Fibroblast of lung (primary cell): ENCODE data around the gene BFSP2. TPM values are rescaled to one million over a fixed set of nuclear protein-coding genes. Genes with fewer than 3 reads are reported as not detected.

Source experiments
- DNase-seq, 2 donors: peaks; one replicate each; pipeline versions ENCODE4 v3.0.0 to v3.0.0-alpha.2; 2010; ENCODE audit warnings: low read depth in 2 of 2
- H2AFZ ChIP-seq: 2 replicates; pipeline ENCODE4 v1.5.1; 2012; ENCODE audit warnings: low read length, control low read depth, inconsistent platforms
- H3K27ac ChIP-seq: 2 replicates; pipeline ENCODE4 v1.5.1; 2011; ENCODE audit warnings: low read length, control low read depth; ENCODE audit not compliant: insufficient read depth
- H3K27me3 ChIP-seq: 2 replicates; pipeline ENCODE4 v1.5.1; 2011; ENCODE audit warnings: mild to moderate bottlenecking, low read length; ENCODE audit not compliant: control insufficient read depth, insufficient read depth
- H3K36me3 ChIP-seq: 2 replicates; pipeline ENCODE4 v1.5.1; 2011; ENCODE audit warnings: low read length; ENCODE audit not compliant: control insufficient read depth, insufficient read depth
- H3K4me1 ChIP-seq: 2 replicates; pipeline ENCODE4 v1.5.1; 2011; ENCODE audit warnings: low read length; ENCODE audit not compliant: control insufficient read depth, insufficient read depth; ENCODE audit errors: extremely low read depth
- H3K4me2 ChIP-seq: 2 replicates; pipeline ENCODE4 v1.5.1; 2011; ENCODE audit warnings: low read length, control low read depth; ENCODE audit not compliant: insufficient read depth; ENCODE audit errors: extremely low read depth
- H3K4me3 ChIP-seq, 4 experiments: fragments of 200-600 bp in 1 of 4; sonication (generic) in 1 of 4; replicated peaks in 1 of 4; 2 replicates each; pipeline ENCODE4 v1.5.1; 2011 to 2016; ENCODE audit warnings: low read length in 4 of 4, low read depth in 3 of 4, mild to moderate bottlenecking in 3 of 4, control low read depth in 2 of 4, inconsistent platforms in 1 of 4, mixed read lengths in 1 of 4; ENCODE audit not compliant: insufficient read depth in 1 of 4; ENCODE audit errors: control extremely low read depth in 1 of 4
- H3K79me2 ChIP-seq: 2 replicates; pipeline ENCODE4 v1.5.1; 2012; ENCODE audit warnings: mild to moderate bottlenecking, low read length, inconsistent platforms; ENCODE audit not compliant: control insufficient read depth, insufficient read depth
- H3K9ac ChIP-seq: 2 replicates; pipeline ENCODE4 v1.5.1; 2011; ENCODE audit warnings: mild to moderate bottlenecking, low read length, control low read depth; ENCODE audit not compliant: insufficient read depth
- H3K9me3 ChIP-seq: 2 replicates; pipeline ENCODE4 v1.5.1; 2012; ENCODE audit warnings: low read depth, low read length; ENCODE audit not compliant: control insufficient read depth, insufficient read depth
- H4K20me1 ChIP-seq: 2 replicates; pipeline ENCODE4 v1.5.1; 2011; ENCODE audit warnings: low read length; ENCODE audit not compliant: control insufficient read depth, insufficient read depth; ENCODE audit errors: extremely low read depth
- CTCF ChIP-seq, 2 donors: IDR thresholded peaks in 1 of 2; conservative IDR thresholded peaks in 1 of 2; 1 replicate in 1 of 2; 2 replicates in 1 of 2; pipeline ENCODE4 v1.5.1; 2011 to 2012; ENCODE audit warnings: low read length in 2 of 2, control low read depth in 1 of 2, inconsistent platforms in 1 of 2, low read depth in 1 of 2, mild to moderate bottlenecking in 1 of 2
- EZH2 ChIP-seq: IDR thresholded peaks from 2 replicates; pipeline ENCODE4 v1.5.1; 2012; ENCODE audit warnings: low read length, control low read depth, mild to moderate bottlenecking; ENCODE audit errors: missing control alignments
- polyA plus RNA-seq, 2 donors: library from polyadenylated mRNA; depleted of rRNA in 1 of 2; stranded (reverse) in 1 of 2; unstranded in 1 of 2; fragments of >200 nt; gene quantifications; 2 replicates each; pipeline ENCODE4 v1.2.1, GENCODE V29; 2011 to 2012; ENCODE audit warnings: missing spikeins in 1 of 2
- total RNA-seq: library from RNA; depleted of rRNA; stranded (reverse); fragments of >200 nt; gene quantifications from 2 replicates; pipeline ENCODE4 v1.2.1, GENCODE V29; 2014

Gene BFSP2
- total and polyA plus RNA-seq, 2 donors (not counting 1 experiment from before 2014, with no cell fraction given): not detected

- no peak for DNase-seq
- H2AFZ ChIP-seq: no peak overlapping the region
- no peak overlapping the region for H3K9ac ChIP-seq
- no peak for TF ChIP-seq CTCF (conservative IDR thresholded peaks at IDR 0.05 in 1 of 2, IDR thresholded peaks at IDR 0.05 in 1 of 2; ENCODE audit: low read depth in 1 of 2, low read length in 2 of 2)
- TF ChIP-seq EZH2: no peak
- no peaks in the 10 kb centered on the region for H3K4me1 ChIP-seq
- H3K27ac ChIP-seq: no peak overlapping the region
- H3K9me3 ChIP-seq: no peaks in the 10 kb centered on the region
- H3K36me3 ChIP-seq: no peaks in the 10 kb centered on the region
- no peaks in the 10 kb centered on the region for H3K79me2 ChIP-seq
- no peak overlapping the region for H3K4me2 ChIP-seq
- no peaks in the 10 kb centered on the region for H3K27me3 ChIP-seq
- H3K4me3 ChIP-seq: no peak overlapping the region
- no peaks in the 10 kb centered on the region for H4K20me1 ChIP-seq
Observed at GRCh38 chr3:133486658-133487057, 86.8 kb downstream of the BFSP2 start.

GRCh38 chr3:133487204-133487603, 87.3 kb downstream of the BFSP2 start:
- Histone ChIP-seq H3K4me1 (no peaks in the 10 kb centered on the region), H3K27me3 (no peaks in the 10 kb centered on the region), H4K20me1 (no peaks in the 10 kb centered on the region), H3K27ac (no peak overlapping the region), H2AFZ (no peak overlapping the region), H3K4me3 (no peak overlapping the region), H3K36me3 (no peaks in the 10 kb centered on the region), H3K4me2 (no peak overlapping the region), H3K9ac (no peak overlapping the region), H3K79me2 (no peaks in the 10 kb centered on the region), H3K9me3 (no peaks in the 10 kb centered on the region)
- no peak for TF ChIP-seq CTCF (conservative IDR thresholded peaks at IDR 0.05 in 1 of 2, IDR thresholded peaks at IDR 0.05 in 1 of 2; ENCODE audit: low read depth in 1 of 2, low read length in 2 of 2)
- no peak for TF ChIP-seq EZH2
- DNase-seq: no peak

GRCh38 chr3:133487920-133488540, 88.2 kb downstream of the BFSP2 start:
- Histone ChIP-seq H3K9me3 (no peaks in the 10 kb centered on the region), H3K9ac (no peak overlapping the region), H3K4me2 (no peak overlapping the region), H3K4me3 (no peak overlapping the region), H3K36me3 (no peaks in the 10 kb centered on the region), H3K79me2 (no peaks in the 10 kb centered on the region), H3K27me3 (no peaks in the 10 kb centered on the region), H2AFZ (no peak overlapping the region), H4K20me1 (no peaks in the 10 kb centered on the region), H3K4me1 (no peaks in the 10 kb centered on the region), H3K27ac (no peak overlapping the region)
- TF ChIP-seq CTCF (conservative IDR thresholded peaks at IDR 0.05 in 1 of 2, IDR thresholded peaks at IDR 0.05 in 1 of 2; ENCODE audit: low read depth in 1 of 2, low read length in 2 of 2) (peak; percentile 50), EZH2 (no peak)
- peak; percentile 5 to 49 for DNase-seq
